WTC11 (cell line): ENCODE results near the gene B9D2. TPM values are rescaled to one million over a fixed set of nuclear protein-coding genes. Genes with fewer than 3 reads are reported as not detected.

Experiments
- ATAC-seq: fragments of 200-7000 bp; cut with Tn5 transposase; 2 replicates; pipeline ENCODE4 v1.10.0; 2021; ENCODE audit warnings: mild to moderate bottlenecking, moderate library complexity
- CTCF ChIA-PET: fragments of 300-600 bp; sonication (Branson Sonifier 250); formaldehyde crosslinking; loops from one replicate; lab custom pipeline; 2021; ENCODE audit warnings: antibody characterized with exemption; lab: Charles Lee
- POLR2A ChIA-PET: fragments of 350-600 bp; sonication (Branson Sonifier 250); formaldehyde crosslinking; loops from one replicate; lab custom pipeline; 2021; ENCODE audit warnings: antibody characterized with exemption; lab: Charles Lee
- DNase-seq: peaks from one replicate; pipeline ENCODE4 v3.0.0; 2021; ENCODE audit warnings: low spot score
- H3K27ac Mint-ChIP-seq: 2 replicates; pipeline ENCODE4 v1.8.0; 2021; ENCODE audit warnings: mixed read lengths
- H3K27me3 Mint-ChIP-seq: 2 replicates; pipeline ENCODE4 v1.8.0; 2021; ENCODE audit warnings: low read depth, mild to moderate bottlenecking, moderate library complexity, mixed read lengths
- H3K36me3 Mint-ChIP-seq: 2 replicates; pipeline ENCODE4 v1.8.0; 2021; ENCODE audit warnings: mixed read lengths
- H3K4me1 Mint-ChIP-seq: 2 replicates; pipeline ENCODE4 v1.8.0; 2022; ENCODE audit warnings: mixed read lengths
- H3K4me3 Mint-ChIP-seq: 2 replicates; pipeline ENCODE4 v1.8.0; 2021; ENCODE audit warnings: mild to moderate bottlenecking, moderate library complexity, mixed read lengths
- H3K9me3 Mint-ChIP-seq: 2 replicates; pipeline ENCODE4 v1.8.0; 2021; ENCODE audit warnings: mixed read lengths
- CREM ChIP-seq: sonication (generic); formaldehyde crosslinking; IDR thresholded peaks from 2 replicates; pipeline ENCODE4 v1.8.1; 2022; ENCODE audit warnings: mild to moderate bottlenecking, missing genetic modification reagents, moderate library complexity
- IRF2 ChIP-seq: sonication (generic); formaldehyde crosslinking; IDR thresholded peaks from 2 replicates; pipeline ENCODE4 v1.8.0; 2022; ENCODE audit warnings: low read depth, missing genetic modification reagents, borderline replicate concordance
- JAZF1 ChIP-seq: fragments of 250-450 bp; sonication (Bioruptor Pico); IDR thresholded peaks from 2 replicates; pipeline ENCODE4 v1.9.0; 2021; ENCODE audit warnings: moderate library complexity, mild to moderate bottlenecking, inconsistent platforms
- JUN ChIP-seq: sonication (generic); formaldehyde crosslinking; IDR thresholded peaks from 2 replicates; pipeline ENCODE4 v1.8.0; 2023; ENCODE audit warnings: mild to moderate bottlenecking, missing genetic modification reagents
- MYBL2 ChIP-seq: sonication (generic); formaldehyde crosslinking; IDR thresholded peaks from 2 replicates; pipeline ENCODE4 v1.8.1; 2023; ENCODE audit warnings: mild to moderate bottlenecking, moderate library complexity, missing genetic modification reagents
- NFATC4 ChIP-seq: fragments of 250-450 bp; sonication (Bioruptor Pico); IDR thresholded peaks from 2 replicates; pipeline ENCODE4 v1.9.0; 2021; ENCODE audit warnings: mild to moderate bottlenecking
- NR1H2 ChIP-seq: sonication (generic); formaldehyde crosslinking; IDR thresholded peaks from 2 replicates; pipeline ENCODE4 v1.9.0; 2021; ENCODE audit warnings: mild to moderate bottlenecking, moderate library complexity, missing genetic modification reagents
- RELA ChIP-seq: sonication (generic); formaldehyde crosslinking; IDR thresholded peaks from 2 replicates; pipeline ENCODE4 v1.8.1; 2022; ENCODE audit warnings: missing genetic modification reagents, mild to moderate bottlenecking, borderline replicate concordance
- RORB ChIP-seq: fragments of 250-450 bp; sonication (Bioruptor Pico); IDR thresholded peaks from 2 replicates; pipeline ENCODE4 v1.9.0; 2021; ENCODE audit warnings: mild to moderate bottlenecking
- SMAD4 ChIP-seq: sonication (generic); formaldehyde crosslinking; IDR thresholded peaks from 2 replicates; pipeline ENCODE4 v1.8.0; 2022; ENCODE audit warnings: mild to moderate bottlenecking, missing genetic modification reagents
- TEAD1 ChIP-seq: sonication (generic); formaldehyde crosslinking; IDR thresholded peaks from 2 replicates; pipeline ENCODE4 v1.8.0; 2022; ENCODE audit warnings: mild to moderate bottlenecking, missing genetic modification reagents
- ZNF232 ChIP-seq: sonication (generic); formaldehyde crosslinking; IDR thresholded peaks from 2 replicates; pipeline ENCODE4 v1.8.0; 2022; ENCODE audit warnings: mild to moderate bottlenecking, missing genetic modification reagents
- total RNA-seq: library from RNA; stranded (reverse); gene quantifications from 3 replicates; pipeline ENCODE4 v1.2.3, GENCODE V29; 2021
- TF ChIP-seq, protein P1 (sequence below): sonication (generic); formaldehyde crosslinking; IDR thresholded peaks from 2 replicates; pipeline ENCODE4 v1.8.1; 2023; ENCODE audit warnings: mild to moderate bottlenecking, missing genetic modification reagents
- TF ChIP-seq, protein P2 (sequence below): fragments of 250-450 bp; sonication (Bioruptor Pico); IDR thresholded peaks from 2 replicates; pipeline ENCODE4 v2.1.2; 2022; ENCODE audit warnings: mild to moderate bottlenecking, moderate library complexity
- TF ChIP-seq, protein P3 (sequence below): sonication (generic); formaldehyde crosslinking; IDR thresholded peaks from 2 replicates; pipeline ENCODE4 v1.8.1; 2022; ENCODE audit warnings: low read depth, mild to moderate bottlenecking, moderate library complexity, missing genetic modification reagents, borderline replicate concordance
- TF ChIP-seq, protein P4 (sequence below): sonication (generic); formaldehyde crosslinking; IDR thresholded peaks from 2 replicates; pipeline ENCODE4 v1.8.1; 2022; ENCODE audit warnings: missing genetic modification reagents, borderline replicate concordance
- TF ChIP-seq, protein P5 (sequence below): sonication (generic); formaldehyde crosslinking; IDR thresholded peaks from 2 replicates; pipeline ENCODE4 v1.8.1; 2023; ENCODE audit warnings: mild to moderate bottlenecking, missing genetic modification reagents, moderate library complexity
- TF ChIP-seq, protein P6 (sequence below): fragments of 250-450 bp; sonication (Bioruptor Pico); IDR thresholded peaks from 2 replicates; pipeline ENCODE4 v1.9.0; 2021; ENCODE audit warnings: mild to moderate bottlenecking, borderline replicate concordance
- TF ChIP-seq, protein P7 (sequence below): sonication (generic); formaldehyde crosslinking; IDR thresholded peaks from 2 replicates; pipeline ENCODE4 v1.8.1; 2022; ENCODE audit warnings: mild to moderate bottlenecking, moderate library complexity, missing genetic modification reagents
- TF ChIP-seq, protein P8 (sequence below): fragments of 250-450 bp; sonication (Bioruptor Pico); IDR thresholded peaks from 2 replicates; pipeline ENCODE4 v1.9.0; 2021; ENCODE audit warnings: mild to moderate bottlenecking

Gene B9D2
- total RNA-seq, 1 experiment from 2014 or later = 4.7 TPM

DNA sequence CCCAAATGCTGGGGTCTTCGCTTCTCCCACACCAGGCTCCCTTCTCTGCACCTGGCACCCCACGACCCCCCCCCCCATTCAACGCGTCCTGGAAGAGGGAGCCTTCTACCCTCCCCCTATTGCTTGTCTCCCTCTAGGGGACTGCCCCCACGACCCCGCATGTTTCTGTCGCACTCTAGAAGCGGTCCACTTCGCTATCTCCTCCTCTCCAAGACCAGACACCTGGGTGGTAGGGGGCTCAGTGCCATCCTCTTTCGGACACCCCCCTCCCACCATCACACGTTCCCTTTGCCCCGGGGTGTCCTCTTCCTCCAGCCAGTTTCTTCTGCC is 11.7 kb downstream of the B9D2 start:
- CTCF ChIA-PET = interaction anchor here (0.8 to 6.2 kb wide), 26 partner anchors 10 to 218 kb away, joined by 3 to 103 read pairs (median 6); partner anchors contain the start of genes B3GNT8, B9D2, CCDC97 and DMAC2
- DNase-seq (no peak), ATAC-seq (no peak)
- Mint-ChIP-seq H3K4me3 (peak overlapping the region; percentile 89), H3K27ac (no peak overlapping the region), H3K9me3 (no peaks in the 10 kb centered on the region), H3K36me3 (no peaks in the 10 kb centered on the region), H3K4me1 (peaks cover 18% of the 10 kb centered on the region), H3K27me3 (peaks cover 58% of the 10 kb centered on the region)
- TF ChIP-seq, protein P1, sequence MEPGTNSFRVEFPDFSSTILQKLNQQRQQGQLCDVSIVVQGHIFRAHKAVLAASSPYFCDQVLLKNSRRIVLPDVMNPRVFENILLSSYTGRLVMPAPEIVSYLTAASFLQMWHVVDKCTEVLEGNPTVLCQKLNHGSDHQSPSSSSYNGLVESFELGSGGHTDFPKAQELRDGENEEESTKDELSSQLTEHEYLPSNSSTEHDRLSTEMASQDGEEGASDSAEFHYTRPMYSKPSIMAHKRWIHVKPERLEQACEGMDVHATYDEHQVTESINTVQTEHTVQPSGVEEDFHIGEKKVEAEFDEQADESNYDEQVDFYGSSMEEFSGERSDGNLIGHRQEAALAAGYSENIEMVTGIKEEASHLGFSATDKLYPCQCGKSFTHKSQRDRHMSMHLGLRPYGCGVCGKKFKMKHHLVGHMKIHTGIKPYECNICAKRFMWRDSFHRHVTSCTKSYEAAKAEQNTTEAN = no peak
- TF ChIP-seq NR1H2 (CRISPR knock-in tag) (no peak), RELA (CRISPR knock-in tag) (no peak), ZNF232 (no peak), IRF2 (CRISPR knock-in tag) (no peak), JAZF1 (no peak), SMAD4 (CRISPR knock-in tag) (no peak), JUN (no peak), MYBL2 (CRISPR knock-in tag) (no peak), TEAD1 (no peak), CREM (CRISPR knock-in tag) (no peak), NFATC4 (no peak), RORB (no peak)
- TF ChIP-seq, protein P2, sequence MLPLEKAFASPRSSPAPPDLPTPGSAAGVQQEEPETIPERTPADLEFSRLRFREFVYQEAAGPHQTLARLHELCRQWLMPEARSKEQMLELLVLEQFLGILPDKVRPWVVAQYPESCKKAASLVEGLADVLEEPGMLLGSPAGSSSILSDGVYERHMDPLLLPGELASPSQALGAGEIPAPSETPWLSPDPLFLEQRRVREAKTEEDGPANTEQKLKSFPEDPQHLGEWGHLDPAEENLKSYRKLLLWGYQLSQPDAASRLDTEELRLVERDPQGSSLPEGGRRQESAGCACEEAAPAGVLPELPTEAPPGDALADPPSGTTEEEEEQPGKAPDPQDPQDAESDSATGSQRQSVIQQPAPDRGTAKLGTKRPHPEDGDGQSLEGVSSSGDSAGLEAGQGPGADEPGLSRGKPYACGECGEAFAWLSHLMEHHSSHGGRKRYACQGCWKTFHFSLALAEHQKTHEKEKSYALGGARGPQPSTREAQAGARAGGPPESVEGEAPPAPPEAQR (CRISPR knock-in tag) = no peak
- TF ChIP-seq, protein P3, sequence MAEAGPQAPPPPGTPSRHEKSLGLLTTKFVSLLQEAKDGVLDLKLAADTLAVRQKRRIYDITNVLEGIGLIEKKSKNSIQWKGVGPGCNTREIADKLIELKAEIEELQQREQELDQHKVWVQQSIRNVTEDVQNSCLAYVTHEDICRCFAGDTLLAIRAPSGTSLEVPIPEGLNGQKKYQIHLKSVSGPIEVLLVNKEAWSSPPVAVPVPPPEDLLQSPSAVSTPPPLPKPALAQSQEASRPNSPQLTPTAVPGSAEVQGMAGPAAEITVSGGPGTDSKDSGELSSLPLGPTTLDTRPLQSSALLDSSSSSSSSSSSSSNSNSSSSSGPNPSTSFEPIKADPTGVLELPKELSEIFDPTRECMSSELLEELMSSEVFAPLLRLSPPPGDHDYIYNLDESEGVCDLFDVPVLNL = no peak
- TF ChIP-seq, protein P4, sequence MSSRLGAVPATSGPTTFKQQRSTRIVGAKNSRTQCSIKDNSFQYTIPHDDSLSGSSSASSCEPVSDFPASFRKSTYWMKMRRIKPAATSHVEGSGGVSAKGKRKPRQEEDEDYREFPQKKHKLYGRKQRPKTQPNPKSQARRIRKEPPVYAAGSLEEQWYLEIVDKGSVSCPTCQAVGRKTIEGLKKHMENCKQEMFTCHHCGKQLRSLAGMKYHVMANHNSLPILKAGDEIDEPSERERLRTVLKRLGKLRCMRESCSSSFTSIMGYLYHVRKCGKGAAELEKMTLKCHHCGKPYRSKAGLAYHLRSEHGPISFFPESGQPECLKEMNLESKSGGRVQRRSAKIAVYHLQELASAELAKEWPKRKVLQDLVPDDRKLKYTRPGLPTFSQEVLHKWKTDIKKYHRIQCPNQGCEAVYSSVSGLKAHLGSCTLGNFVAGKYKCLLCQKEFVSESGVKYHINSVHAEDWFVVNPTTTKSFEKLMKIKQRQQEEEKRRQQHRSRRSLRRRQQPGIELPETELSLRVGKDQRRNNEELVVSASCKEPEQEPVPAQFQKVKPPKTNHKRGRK (CRISPR knock-in tag) = no peak
- TF ChIP-seq, protein P5, sequence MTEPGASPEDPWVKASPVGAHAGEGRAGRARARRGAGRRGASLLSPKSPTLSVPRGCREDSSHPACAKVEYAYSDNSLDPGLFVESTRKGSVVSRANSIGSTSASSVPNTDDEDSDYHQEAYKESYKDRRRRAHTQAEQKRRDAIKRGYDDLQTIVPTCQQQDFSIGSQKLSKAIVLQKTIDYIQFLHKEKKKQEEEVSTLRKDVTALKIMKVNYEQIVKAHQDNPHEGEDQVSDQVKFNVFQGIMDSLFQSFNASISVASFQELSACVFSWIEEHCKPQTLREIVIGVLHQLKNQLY (CRISPR knock-in tag) = no peak
- TF ChIP-seq, protein P6, sequence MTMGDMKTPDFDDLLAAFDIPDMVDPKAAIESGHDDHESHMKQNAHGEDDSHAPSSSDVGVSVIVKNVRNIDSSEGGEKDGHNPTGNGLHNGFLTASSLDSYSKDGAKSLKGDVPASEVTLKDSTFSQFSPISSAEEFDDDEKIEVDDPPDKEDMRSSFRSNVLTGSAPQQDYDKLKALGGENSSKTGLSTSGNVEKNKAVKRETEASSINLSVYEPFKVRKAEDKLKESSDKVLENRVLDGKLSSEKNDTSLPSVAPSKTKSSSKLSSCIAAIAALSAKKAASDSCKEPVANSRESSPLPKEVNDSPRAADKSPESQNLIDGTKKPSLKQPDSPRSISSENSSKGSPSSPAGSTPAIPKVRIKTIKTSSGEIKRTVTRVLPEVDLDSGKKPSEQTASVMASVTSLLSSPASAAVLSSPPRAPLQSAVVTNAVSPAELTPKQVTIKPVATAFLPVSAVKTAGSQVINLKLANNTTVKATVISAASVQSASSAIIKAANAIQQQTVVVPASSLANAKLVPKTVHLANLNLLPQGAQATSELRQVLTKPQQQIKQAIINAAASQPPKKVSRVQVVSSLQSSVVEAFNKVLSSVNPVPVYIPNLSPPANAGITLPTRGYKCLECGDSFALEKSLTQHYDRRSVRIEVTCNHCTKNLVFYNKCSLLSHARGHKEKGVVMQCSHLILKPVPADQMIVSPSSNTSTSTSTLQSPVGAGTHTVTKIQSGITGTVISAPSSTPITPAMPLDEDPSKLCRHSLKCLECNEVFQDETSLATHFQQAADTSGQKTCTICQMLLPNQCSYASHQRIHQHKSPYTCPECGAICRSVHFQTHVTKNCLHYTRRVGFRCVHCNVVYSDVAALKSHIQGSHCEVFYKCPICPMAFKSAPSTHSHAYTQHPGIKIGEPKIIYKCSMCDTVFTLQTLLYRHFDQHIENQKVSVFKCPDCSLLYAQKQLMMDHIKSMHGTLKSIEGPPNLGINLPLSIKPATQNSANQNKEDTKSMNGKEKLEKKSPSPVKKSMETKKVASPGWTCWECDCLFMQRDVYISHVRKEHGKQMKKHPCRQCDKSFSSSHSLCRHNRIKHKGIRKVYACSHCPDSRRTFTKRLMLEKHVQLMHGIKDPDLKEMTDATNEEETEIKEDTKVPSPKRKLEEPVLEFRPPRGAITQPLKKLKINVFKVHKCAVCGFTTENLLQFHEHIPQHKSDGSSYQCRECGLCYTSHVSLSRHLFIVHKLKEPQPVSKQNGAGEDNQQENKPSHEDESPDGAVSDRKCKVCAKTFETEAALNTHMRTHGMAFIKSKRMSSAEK (CRISPR knock-in tag) = no peak
- TF ChIP-seq, protein P7, sequence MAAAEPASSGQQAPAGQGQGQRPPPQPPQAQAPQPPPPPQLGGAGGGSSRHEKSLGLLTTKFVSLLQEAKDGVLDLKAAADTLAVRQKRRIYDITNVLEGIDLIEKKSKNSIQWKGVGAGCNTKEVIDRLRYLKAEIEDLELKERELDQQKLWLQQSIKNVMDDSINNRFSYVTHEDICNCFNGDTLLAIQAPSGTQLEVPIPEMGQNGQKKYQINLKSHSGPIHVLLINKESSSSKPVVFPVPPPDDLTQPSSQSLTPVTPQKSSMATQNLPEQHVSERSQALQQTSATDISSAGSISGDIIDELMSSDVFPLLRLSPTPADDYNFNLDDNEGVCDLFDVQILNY (CRISPR knock-in tag) = no peak
- TF ChIP-seq, protein P8, sequence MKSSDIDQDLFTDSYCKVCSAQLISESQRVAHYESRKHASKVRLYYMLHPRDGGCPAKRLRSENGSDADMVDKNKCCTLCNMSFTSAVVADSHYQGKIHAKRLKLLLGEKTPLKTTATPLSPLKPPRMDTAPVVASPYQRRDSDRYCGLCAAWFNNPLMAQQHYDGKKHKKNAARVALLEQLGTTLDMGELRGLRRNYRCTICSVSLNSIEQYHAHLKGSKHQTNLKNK = no peak
- POLR2A ChIA-PET = interaction anchor here (0.6 to 1.0 kb wide), 3 partner anchors 11 to 25 kb away, joined by 3 to 4 read pairs (median 4); partner anchors contain the start of gene B9D2
